ENCODE data around the gene ELMO3. TPM values are rescaled to one million over a fixed set of nuclear protein-coding genes. Genes with fewer than 3 reads are reported as not detected.

The ELMO3 gene
- total RNA-seq, 1 experiment from 2014 or later = 2.0 TPM

DNA sequence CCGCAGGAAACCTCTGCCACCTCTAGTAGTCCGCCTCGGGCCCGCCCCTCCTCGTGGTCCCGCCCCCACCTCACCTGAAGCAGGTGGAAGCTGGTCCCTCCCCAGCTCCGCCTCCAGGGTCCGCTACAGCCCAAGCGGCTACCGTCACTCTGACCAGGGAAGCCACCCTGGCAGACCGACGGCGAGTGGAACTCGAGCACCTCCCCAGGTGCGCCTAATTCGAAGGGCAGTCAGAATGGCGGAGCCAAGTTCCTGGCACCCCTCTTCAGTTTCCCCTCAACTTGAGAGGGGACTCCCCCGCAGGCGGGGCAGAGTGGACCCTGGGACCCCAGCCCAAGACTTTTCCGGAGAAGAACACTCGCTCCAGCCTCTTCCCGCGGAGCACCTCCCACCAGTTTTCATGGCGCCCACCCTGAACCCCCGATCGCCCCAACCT lies 47.8 kb downstream of the ELMO3 start:
- TF ChIP-seq TCF7L2 (IDR thresholded peaks at IDR 0.05; ENCODE audit: low read depth, low read length) = no peak
- TF ChIP-seq, protein P1, sequence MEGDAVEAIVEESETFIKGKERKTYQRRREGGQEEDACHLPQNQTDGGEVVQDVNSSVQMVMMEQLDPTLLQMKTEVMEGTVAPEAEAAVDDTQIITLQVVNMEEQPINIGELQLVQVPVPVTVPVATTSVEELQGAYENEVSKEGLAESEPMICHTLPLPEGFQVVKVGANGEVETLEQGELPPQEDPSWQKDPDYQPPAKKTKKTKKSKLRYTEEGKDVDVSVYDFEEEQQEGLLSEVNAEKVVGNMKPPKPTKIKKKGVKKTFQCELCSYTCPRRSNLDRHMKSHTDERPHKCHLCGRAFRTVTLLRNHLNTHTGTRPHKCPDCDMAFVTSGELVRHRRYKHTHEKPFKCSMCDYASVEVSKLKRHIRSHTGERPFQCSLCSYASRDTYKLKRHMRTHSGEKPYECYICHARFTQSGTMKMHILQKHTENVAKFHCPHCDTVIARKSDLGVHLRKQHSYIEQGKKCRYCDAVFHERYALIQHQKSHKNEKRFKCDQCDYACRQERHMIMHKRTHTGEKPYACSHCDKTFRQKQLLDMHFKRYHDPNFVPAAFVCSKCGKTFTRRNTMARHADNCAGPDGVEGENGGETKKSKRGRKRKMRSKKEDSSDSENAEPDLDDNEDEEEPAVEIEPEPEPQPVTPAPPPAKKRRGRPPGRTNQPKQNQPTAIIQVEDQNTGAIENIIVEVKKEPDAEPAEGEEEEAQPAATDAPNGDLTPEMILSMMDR (IDR thresholded peaks at IDR 0.05) = no peak
- no peak for TF ChIP-seq SIN3A (IDR thresholded peaks at IDR 0.05; ENCODE audit: borderline replicate concordance, insufficient read depth, low read depth, low read length)
- TF ChIP-seq POLR2AphosphoS5 (IDR thresholded peaks at IDR 0.05; ENCODE audit: low read depth, low read length) = no peak
- TF ChIP-seq, protein P2, sequence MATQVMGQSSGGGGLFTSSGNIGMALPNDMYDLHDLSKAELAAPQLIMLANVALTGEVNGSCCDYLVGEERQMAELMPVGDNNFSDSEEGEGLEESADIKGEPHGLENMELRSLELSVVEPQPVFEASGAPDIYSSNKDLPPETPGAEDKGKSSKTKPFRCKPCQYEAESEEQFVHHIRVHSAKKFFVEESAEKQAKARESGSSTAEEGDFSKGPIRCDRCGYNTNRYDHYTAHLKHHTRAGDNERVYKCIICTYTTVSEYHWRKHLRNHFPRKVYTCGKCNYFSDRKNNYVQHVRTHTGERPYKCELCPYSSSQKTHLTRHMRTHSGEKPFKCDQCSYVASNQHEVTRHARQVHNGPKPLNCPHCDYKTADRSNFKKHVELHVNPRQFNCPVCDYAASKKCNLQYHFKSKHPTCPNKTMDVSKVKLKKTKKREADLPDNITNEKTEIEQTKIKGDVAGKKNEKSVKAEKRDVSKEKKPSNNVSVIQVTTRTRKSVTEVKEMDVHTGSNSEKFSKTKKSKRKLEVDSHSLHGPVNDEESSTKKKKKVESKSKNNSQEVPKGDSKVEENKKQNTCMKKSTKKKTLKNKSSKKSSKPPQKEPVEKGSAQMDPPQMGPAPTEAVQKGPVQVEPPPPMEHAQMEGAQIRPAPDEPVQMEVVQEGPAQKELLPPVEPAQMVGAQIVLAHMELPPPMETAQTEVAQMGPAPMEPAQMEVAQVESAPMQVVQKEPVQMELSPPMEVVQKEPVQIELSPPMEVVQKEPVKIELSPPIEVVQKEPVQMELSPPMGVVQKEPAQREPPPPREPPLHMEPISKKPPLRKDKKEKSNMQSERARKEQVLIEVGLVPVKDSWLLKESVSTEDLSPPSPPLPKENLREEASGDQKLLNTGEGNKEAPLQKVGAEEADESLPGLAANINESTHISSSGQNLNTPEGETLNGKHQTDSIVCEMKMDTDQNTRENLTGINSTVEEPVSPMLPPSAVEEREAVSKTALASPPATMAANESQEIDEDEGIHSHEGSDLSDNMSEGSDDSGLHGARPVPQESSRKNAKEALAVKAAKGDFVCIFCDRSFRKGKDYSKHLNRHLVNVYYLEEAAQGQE (IDR thresholded peaks at IDR 0.05; ENCODE audit: insufficient read depth in 1 of 2, low read depth in 2 of 2, low read length in 1 of 2) = no peak
- ChIA-PET POLR2A (interaction anchor here (0.6 kb wide), 1 partner anchor 81 kb away, joined by 4 read pairs; no protein-coding TSS in a partner anchor), CTCF (no interaction called here)
- H3K27ac ChIP-seq (ENCODE audit: low read length) = no peak overlapping the region
- peaks cover 7% of the 10 kb centered on the region for H3K4me1 ChIP-seq (ENCODE audit: control insufficient read depth, insufficient read depth, low read length)
- in situ Hi-C loops (cut with HindIII; ENCODE audit: low pct_unique_long_range_greater_than_20kb, low sequenced_read_pairs) (no loop called here), intact Hi-C loops (cut with micrococcal nuclease; ENCODE audit: unreplicated experiment) (no loop called here)
- H3K9me3 ChIP-seq (ENCODE audit: control insufficient read depth, insufficient read depth, low read depth, low read length) = no peaks in the 10 kb centered on the region
- DNase-seq (ENCODE audit: low read depth, low spot score) = no peak
- H3K4me3 ChIP-seq (ENCODE audit: low read depth in 2 of 2, low read length in 2 of 2) = peak overlapping the region; percentile 64 to 73
- ATAC-seq = peak; percentile 21
- no peaks in the 10 kb centered on the region; the same call in 1 of the 2 replicates for H3K36me3 ChIP-seq (ENCODE audit: control insufficient read depth, insufficient read depth, low read length)
- no TSS peak for BruUV-seq (replicated peaks)
- no peaks in the 10 kb centered on the region for H3K27me3 ChIP-seq (ENCODE audit: control insufficient read depth, insufficient read depth, low read length)

DNA sequence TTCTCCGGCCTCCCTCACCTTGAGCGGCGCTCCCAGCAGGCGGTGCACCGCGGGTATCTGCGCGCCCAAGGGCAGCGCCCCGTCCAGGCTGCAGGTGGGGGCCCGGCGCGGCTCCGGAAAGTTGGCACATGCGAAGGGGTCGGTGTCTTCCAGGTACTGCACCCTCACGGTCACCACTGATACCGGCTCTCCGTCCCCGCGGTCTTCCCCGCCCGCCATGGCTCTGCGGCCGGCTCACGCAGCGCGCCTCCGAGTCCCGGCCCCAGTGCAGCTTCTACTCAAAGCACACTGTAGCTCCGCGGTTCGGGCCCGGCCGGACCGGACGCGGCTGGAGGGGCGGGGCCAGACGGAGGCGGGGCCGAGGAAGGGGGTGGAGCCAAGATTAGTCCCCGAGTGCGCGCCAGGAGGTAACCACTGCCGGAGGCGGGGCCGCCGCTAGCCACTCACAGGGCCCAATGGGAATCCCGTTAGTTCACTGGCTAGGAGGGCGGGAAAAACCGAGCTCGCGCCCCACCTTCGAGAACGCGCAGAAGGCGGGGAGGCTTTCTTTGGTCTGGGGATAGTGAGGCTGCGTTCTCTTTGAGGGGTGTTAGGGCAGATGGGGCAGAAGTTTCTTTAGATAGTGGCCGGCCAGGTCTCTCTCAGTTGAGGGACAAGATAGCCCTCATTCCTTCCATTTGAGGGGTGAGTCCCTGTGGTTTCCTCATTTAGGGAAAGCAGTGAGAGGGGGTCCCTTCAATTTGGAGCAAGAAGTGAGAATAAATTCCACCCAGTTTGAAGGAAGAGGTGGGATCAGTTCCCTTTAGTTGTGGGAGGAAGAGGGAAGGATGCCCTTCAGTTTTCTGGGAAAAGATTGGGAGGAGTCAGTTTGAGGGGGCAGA lies 48.5 kb downstream of the ELMO3 start, which contains the start of gene FHOD1:
TSS of gene FHOD1 (minus strand) at position 290 of the 881 bp plus-strand sequence. CDS start at position 219, 71 bp downstream.
- intact Hi-C loops (cut with micrococcal nuclease; ENCODE audit: unreplicated experiment) = no loop called here
- no peaks in the 10 kb centered on the region for H3K27me3 ChIP-seq (ENCODE audit: control insufficient read depth, insufficient read depth, low read length)
- CTCF ChIA-PET = interaction anchor here (0.6 kb wide), 1 partner anchor 66 kb away, joined by 6 read pairs; no protein-coding TSS in a partner anchor
- TF ChIP-seq, protein P1 (IDR thresholded peaks at IDR 0.05) = no peak
- TF ChIP-seq POLR2AphosphoS5 (IDR thresholded peaks at IDR 0.05; ENCODE audit: low read depth, low read length) = no peak
- TF ChIP-seq, protein P2 (IDR thresholded peaks at IDR 0.05; ENCODE audit: insufficient read depth in 1 of 2, low read depth in 2 of 2, low read length in 1 of 2) = no peak
- no peak for TF ChIP-seq TCF7L2 (IDR thresholded peaks at IDR 0.05; ENCODE audit: low read depth, low read length)
- TF ChIP-seq SIN3A (IDR thresholded peaks at IDR 0.05; ENCODE audit: borderline replicate concordance, insufficient read depth, low read depth, low read length) = no peak
- POLR2A ChIA-PET = interaction anchor here (0.6 kb wide), 2 partner anchors 82 to 303 kb away, joined by 4 to 7 read pairs; no protein-coding TSS in a partner anchor
- no peak for DNase-seq (ENCODE audit: low read depth, low spot score)
- H3K36me3 ChIP-seq (ENCODE audit: control insufficient read depth, insufficient read depth, low read length) = no peaks in the 10 kb centered on the region; the same call in 1 of the 2 replicates
- peak; percentile 86 for ATAC-seq
- peaks cover 7% of the 10 kb centered on the region for H3K4me1 ChIP-seq (ENCODE audit: control insufficient read depth, insufficient read depth, low read length)
- no peaks in the 10 kb centered on the region for H3K9me3 ChIP-seq (ENCODE audit: control insufficient read depth, insufficient read depth, low read depth, low read length)
- no peak within 1 kb of the TSS for H3K27ac ChIP-seq (ENCODE audit: low read length)
- H3K4me3 ChIP-seq (ENCODE audit: low read depth in 2 of 2, low read length in 2 of 2) = peak within 1 kb of the TSS; percentile 64 to 73
- in situ Hi-C loops (cut with HindIII; ENCODE audit: low pct_unique_long_range_greater_than_20kb, low sequenced_read_pairs) = no loop called here
- no TSS peak for BruUV-seq (replicated peaks)
